ENCODE data around the gene KIF12. TPM values are rescaled to one million over a fixed set of nuclear protein-coding genes. Genes with fewer than 3 reads are reported as not detected.
A peak's percentile ranks its signal among the peaks of the same experiment; 100 is the strongest.

Gene KIF12
- total RNA-seq, 1 donor from 2014 or later: 0.64 TPM

- no peak overlapping the region for H3K4me3 Mint-ChIP-seq (ENCODE audit: unreplicated experiment)
- DNase-seq (ENCODE audit: extremely low spot score, unreplicated experiment): no peak
- no peak for TF ChIP-seq CTCF (IDR thresholded peaks at IDR 0.05)
- no peaks in the 10 kb centered on the region for H3K36me3 Mint-ChIP-seq (ENCODE audit: unreplicated experiment)
- H3K27me3 Mint-ChIP-seq (ENCODE audit: unreplicated experiment): peaks cover 12% of the 10 kb centered on the region
- no peaks in the 10 kb centered on the region for H3K9me3 Mint-ChIP-seq (ENCODE audit: unreplicated experiment)
- no peak overlapping the region for H3K27ac Mint-ChIP-seq (ENCODE audit: unreplicated experiment)
- no peaks in the 10 kb centered on the region for H3K4me1 Mint-ChIP-seq (ENCODE audit: unreplicated experiment)
Measured at GRCh38 chr9:114092336-114092735, 6.8 kb downstream of the KIF12 start.

GRCh38 chr9:114091711-114092110 is 7.4 kb downstream of the KIF12 start:
- Mint-ChIP-seq H3K4me1 (ENCODE audit: unreplicated experiment) (no peaks in the 10 kb centered on the region), H3K4me3 (ENCODE audit: unreplicated experiment) (no peak overlapping the region), H3K27ac (ENCODE audit: unreplicated experiment) (no peak overlapping the region), H3K36me3 (ENCODE audit: unreplicated experiment) (no peaks in the 10 kb centered on the region), H3K9me3 (ENCODE audit: unreplicated experiment) (no peaks in the 10 kb centered on the region), H3K27me3 (ENCODE audit: unreplicated experiment) (peaks cover 12% of the 10 kb centered on the region)
- no peak for TF ChIP-seq CTCF (IDR thresholded peaks at IDR 0.05)
- DNase-seq (ENCODE audit: extremely low spot score, unreplicated experiment): no peak

GRCh38 chr9:114090798-114091197 is 8.3 kb downstream of the KIF12 start:
- Mint-ChIP-seq H3K27me3 (ENCODE audit: unreplicated experiment) (peaks cover 8% of the 10 kb centered on the region), H3K4me1 (ENCODE audit: unreplicated experiment) (no peaks in the 10 kb centered on the region), H3K4me3 (ENCODE audit: unreplicated experiment) (no peak overlapping the region), H3K9me3 (ENCODE audit: unreplicated experiment) (no peaks in the 10 kb centered on the region), H3K27ac (ENCODE audit: unreplicated experiment) (no peak overlapping the region), H3K36me3 (ENCODE audit: unreplicated experiment) (no peaks in the 10 kb centered on the region)
- no peak for TF ChIP-seq CTCF (IDR thresholded peaks at IDR 0.05)
- no peak for DNase-seq (ENCODE audit: extremely low spot score, unreplicated experiment)

GRCh38 chr9:114089206-114089840 is 9.8 kb downstream of the KIF12 start:
- Mint-ChIP-seq H3K4me3 (ENCODE audit: unreplicated experiment) (no peak overlapping the region), H3K4me1 (ENCODE audit: unreplicated experiment) (no peaks in the 10 kb centered on the region), H3K9me3 (ENCODE audit: unreplicated experiment) (no peaks in the 10 kb centered on the region), H3K27ac (ENCODE audit: unreplicated experiment) (no peak overlapping the region), H3K27me3 (ENCODE audit: unreplicated experiment) (peaks cover 8% of the 10 kb centered on the region), H3K36me3 (ENCODE audit: unreplicated experiment) (no peaks in the 10 kb centered on the region)
- no peak for TF ChIP-seq CTCF (IDR thresholded peaks at IDR 0.05)
- DNase-seq (ENCODE audit: extremely low spot score, unreplicated experiment): no peak

GRCh38 chr9:114088571-114089170 is 10.4 kb downstream of the KIF12 start:
- Mint-ChIP-seq H3K27me3 (ENCODE audit: unreplicated experiment) (peaks cover 8% of the 10 kb centered on the region), H3K9me3 (ENCODE audit: unreplicated experiment) (no peaks in the 10 kb centered on the region), H3K4me1 (ENCODE audit: unreplicated experiment) (no peaks in the 10 kb centered on the region), H3K4me3 (ENCODE audit: unreplicated experiment) (no peak overlapping the region), H3K36me3 (ENCODE audit: unreplicated experiment) (no peaks in the 10 kb centered on the region), H3K27ac (ENCODE audit: unreplicated experiment) (no peak overlapping the region)
- DNase-seq (ENCODE audit: extremely low spot score, unreplicated experiment): peak; percentile 6
- no peak for TF ChIP-seq CTCF (IDR thresholded peaks at IDR 0.05)

Data from osteocyte (in vitro differentiated cells).